Ovary (tissue), 9 donors: Measurements from ENCODE around the gene GNG3. TPM values are rescaled to one million over a fixed set of nuclear protein-coding genes. Genes with fewer than 3 reads are reported as not detected.
A peak's percentile ranks its signal among the peaks of the same experiment; 100 is the strongest.

ENCODE experiments used
- DNase-seq, 5 donors: peaks; one replicate each; pipeline ENCODE4 v3.0.0-alpha.2; 2019 to 2020
- H3K27ac ChIP-seq, 2 donors: fragments of 200-600 bp; one replicate each; pipeline versions ENCODE4 v1.5.1 to v1.8.0; 2019 to 2022
- H3K27me3 ChIP-seq: fragments of 200-600 bp; one replicate; pipeline ENCODE4 v1.8.0; 2022
- H3K36me3 ChIP-seq: fragments of 200-600 bp; sonication (generic); one replicate; pipeline ENCODE4 v1.5.1; 2019
- H3K4me1 ChIP-seq: one replicate; pipeline ENCODE4 v1.8.1; 2013; ENCODE audit warnings: mild to moderate bottlenecking, moderate library complexity; ENCODE audit not compliant: insufficient read depth
- H3K4me3 ChIP-seq: fragments of 200-600 bp; sonication (generic); one replicate; pipeline ENCODE4 v1.5.1; 2017
- H3K9me3 ChIP-seq, 2 donors: fragments of 200-600 bp in 1 of 2; sonication (generic) in 1 of 2; one replicate each; pipeline versions ENCODE4 v1.5.1 to v1.8.1; 2013 to 2019; ENCODE audit warnings: mild to moderate bottlenecking in 1 of 2, moderate library complexity in 1 of 2
- CTCF ChIP-seq, 3 donors: fragments of 450-650 bp in 2 of 3; fragments of 200-600 bp in 1 of 3; IDR thresholded peaks; one replicate each; pipeline versions ENCODE4 v1.5.1 to v1.8.0; 2016 to 2022; ENCODE audit warnings: antibody characterized with exemption in 3 of 3, mild to moderate bottlenecking in 1 of 3
- EP300 ChIP-seq: sonication (generic); formaldehyde crosslinking; IDR thresholded peaks from one replicate; pipeline ENCODE4 v1.6.1; 2017; ENCODE audit warnings: antibody characterized with exemption
- POLR2A ChIP-seq: fragments of 450-650 bp; IDR thresholded peaks from one replicate; pipeline ENCODE4 v1.6.1; 2017; ENCODE audit warnings: antibody characterized with exemption, mild to moderate bottlenecking, moderate library complexity
- WGBS, 3 donors: extraction: QIAGEN DNeasy Blood & Tissue Kit in 1 of 3; methylation state at CpG; one replicate each; pipeline versions ENCODE4 v1.1.5 to v1.1.7; 2013 to 2017; 5-methylcytosine and 5-hydroxymethylcytosine counted together
- intact Hi-C, 4 donors: fragments of 100-400 bp; cut with DNase I; formaldehyde crosslinking; loops; one replicate each; pipeline versions ENCODE4 v1.11.0 to v1.15.1; 2022 to 2023
- polyA plus RNA-seq, 2 donors: library from polyadenylated mRNA; stranded (reverse); fragments of 200-250 nt in 1 of 2; fragments of 350-450 nt in 1 of 2; fragmentation: Illumina TruSeq in 1 of 2; extraction: RNeasy Lipid Tissue Mini Kit (QIAGEN cat#74804) in 1 of 2; gene quantifications; one replicate each; pipeline ENCODE4 v1.2.3, GENCODE V29; 2013 to 2014
- total RNA-seq, 7 donors: library from RNA; depleted of rRNA in 2 of 7; stranded (reverse); fragments of >200 nt in 2 of 7; fragmentation: NEBNext Ultra II Directional in 3 of 7; extraction: Animal tissue kit (Norgen Biotek cat#: 25700) in 3 of 7; gene quantifications; one replicate each; pipeline versions ENCODE4 v1.1.0 to v1.2.4, GENCODE V29; 2016 to 2023
- donor health status: DM: no; HTN: no; CAD: no; lungs with moderate emphysema.
- donor health status: DM: no; HTN: no; CAD: no.
- donor health status: Bipolar disorder and iron deficiency.
- donor health status: DM: yes; HTN: yes; CAD: no.
- donor health status: DM: no; HTN: no; CAD: no.
- donor health status: DM: yes; HTN: yes; CAD: no.

GNG3 gene
- total and polyA plus RNA-seq, 9 donors: 0.18 to 0.73 (median 0.34) TPM; not detected in 2

- H3K9me3 ChIP-seq: no peaks in the 10 kb centered on the region
- peak; percentile 61 to 77 (median 65) for DNase-seq
- H3K27me3 ChIP-seq: no peaks in the 10 kb centered on the region
- TF ChIP-seq EP300 (no peak), CTCF (IDR thresholded peaks at IDR 0.05) (no peak), POLR2A (no peak)
- 1% methylated on average over 39 of the region's 39 CpGs for WGBS, 3 donors
- H3K36me3 ChIP-seq: no peaks in the 10 kb centered on the region
- intact Hi-C loops: no loop called here
- H3K27ac ChIP-seq: peak overlapping the region; percentile 10 to 79
- H3K4me1 ChIP-seq: peaks cover 9% of the 10 kb centered on the region
- peak overlapping the region; percentile 71 for H3K4me3 ChIP-seq
These were observed 41.7 kb upstream of the GNG3 start for GRCh38 chr11:62665599-62666258.

GRCh38 chr11:62666259-62666926 is 41.1 kb upstream of the GNG3 start:
- TF ChIP-seq CTCF (IDR thresholded peaks at IDR 0.05) (no peak), EP300 (no peak), POLR2A (no peak)
- Histone ChIP-seq H3K27me3 (no peaks in the 10 kb centered on the region), H3K4me3 (peak overlapping the region; percentile 71), H3K36me3 (no peaks in the 10 kb centered on the region), H3K9me3 (no peaks in the 10 kb centered on the region), H3K27ac (peak overlapping the region in 1 of 2 donors; percentile 79), H3K4me1 (peaks cover 11% of the 10 kb centered on the region)
- WGBS, 3 donors: 24 to 41% (median 27%) methylated on average over 16 of the region's 16 CpGs
- DNase-seq: no peak
- intact Hi-C loops: no loop called here

GRCh38 chr11:62667460-62667859 is 40.0 kb upstream of the GNG3 start:
- 62 to 76% (median 63%) methylated on average over 2 of the region's 2 CpGs for WGBS, 3 donors
- TF ChIP-seq EP300: no peak
- no peak for TF ChIP-seq CTCF (IDR thresholded peaks at IDR 0.05)
- no peak for TF ChIP-seq POLR2A
- Histone ChIP-seq H3K27ac (no peak overlapping the region), H3K36me3 (no peaks in the 10 kb centered on the region), H3K9me3 (no peaks in the 10 kb centered on the region), H3K27me3 (no peaks in the 10 kb centered on the region), H3K4me3 (no peak overlapping the region), H3K4me1 (peaks cover 11% of the 10 kb centered on the region)
- DNase-seq: no peak
- intact Hi-C loops: no loop called here

- Histone ChIP-seq H3K9me3 (no peaks in the 10 kb centered on the region), H3K4me1 (peaks cover 16% of the 10 kb centered on the region), H3K4me3 (no peak overlapping the region), H3K36me3 (no peaks in the 10 kb centered on the region), H3K27me3 (no peaks in the 10 kb centered on the region), H3K27ac (no peak overlapping the region)
- TF ChIP-seq POLR2A: no peak
- TF ChIP-seq CTCF (IDR thresholded peaks at IDR 0.05): no peak
- no peak for TF ChIP-seq EP300
- no peak for DNase-seq
- intact Hi-C loops: loop anchor here in 2 of 4 donors (5.0 to 10.0 kb wide), 2 partner anchors 58 to 275 kb away; partner anchors contain the start of genes HNRNPUL2 (in 1 of the 2) and TTC9C (in 1 of the 2)
- WGBS, 3 donors: 58 to 75% (median 66%) methylated on average over 4 of the region's 4 CpGs
These were observed 37.9 kb upstream of the GNG3 start for GRCh38 chr11:62669420-62670161.
